ENCODE data around the gene PRR16. TPM values are rescaled to one million over a fixed set of nuclear protein-coding genes. Genes with fewer than 3 reads are reported as not detected.

Gene PRR16
- total and polyA plus RNA-seq, 2 experiments from 2014 or later: 1.0 to 1.7 TPM

DNA sequence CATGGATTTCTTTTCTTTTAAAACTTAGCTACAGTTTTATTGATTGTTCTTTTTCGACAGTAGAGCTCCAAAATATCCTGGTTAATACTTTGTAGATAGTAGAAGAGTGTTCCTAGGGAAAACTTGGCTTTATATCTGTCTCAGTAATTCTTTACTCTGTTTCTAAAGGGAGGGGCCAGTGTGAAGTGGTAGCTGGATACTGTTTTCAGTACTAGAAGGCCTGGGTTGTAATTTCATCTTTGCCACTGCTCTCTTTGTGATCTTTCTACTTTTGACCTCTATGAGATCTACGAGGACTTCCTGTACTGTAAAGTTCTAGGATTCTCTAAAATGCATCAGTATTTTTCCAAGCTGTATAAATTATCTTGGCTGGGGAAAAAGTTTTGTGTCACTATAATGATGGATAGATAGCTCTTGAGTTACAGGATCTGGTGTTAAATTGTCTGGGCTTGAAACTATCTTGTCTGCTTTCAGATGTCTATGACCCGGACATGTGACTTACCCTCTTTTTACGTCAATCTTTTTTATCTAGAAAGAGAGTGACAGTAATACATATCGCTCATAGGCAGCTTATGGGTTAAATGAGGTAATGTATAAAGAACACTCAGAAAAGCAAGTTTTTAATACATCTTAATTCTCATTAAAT lies 53.6 kb downstream of the PRR16 start:
- H3K9me3 Mint-ChIP-seq: no peaks in the 10 kb centered on the region
- H3K36me3 Mint-ChIP-seq (ENCODE audit: low read depth): no peaks in the 10 kb centered on the region
- H3K36me3 ChIP-seq (ENCODE audit: insufficient read depth): no peaks in the 10 kb centered on the region
- H2AFZ ChIP-seq: no peak overlapping the region
- no peaks in the 10 kb centered on the region for H3F3A ChIP-seq (replicated peaks; ENCODE audit: low read depth)
- H3K4me3 ChIP-seq: no peak overlapping the region
- H3K4me2 ChIP-seq: no peak overlapping the region
- H3K27ac Mint-ChIP-seq: no peak overlapping the region
- peaks cover 9% of the 10 kb centered on the region for H3K4me1 ChIP-seq (ENCODE audit: insufficient read depth)
- TF ChIP-seq STAT1 (IDR thresholded peaks at IDR 0.05; ENCODE audit: unreplicated experiment): no peak
- no peak for TF ChIP-seq ZNF331 (CRISPR knock-in tag; IDR thresholded peaks at IDR 0.05; ENCODE audit: low read depth)
- TF ChIP-seq EZH2phosphoT487 (IDR thresholded peaks at IDR 0.05; ENCODE audit: unreplicated experiment): no peak
- TF ChIP-seq, protein P1, sequence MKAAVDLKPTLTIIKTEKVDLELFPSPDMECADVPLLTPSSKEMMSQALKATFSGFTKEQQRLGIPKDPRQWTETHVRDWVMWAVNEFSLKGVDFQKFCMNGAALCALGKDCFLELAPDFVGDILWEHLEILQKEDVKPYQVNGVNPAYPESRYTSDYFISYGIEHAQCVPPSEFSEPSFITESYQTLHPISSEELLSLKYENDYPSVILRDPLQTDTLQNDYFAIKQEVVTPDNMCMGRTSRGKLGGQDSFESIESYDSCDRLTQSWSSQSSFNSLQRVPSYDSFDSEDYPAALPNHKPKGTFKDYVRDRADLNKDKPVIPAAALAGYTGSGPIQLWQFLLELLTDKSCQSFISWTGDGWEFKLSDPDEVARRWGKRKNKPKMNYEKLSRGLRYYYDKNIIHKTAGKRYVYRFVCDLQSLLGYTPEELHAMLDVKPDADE (IDR thresholded peaks at IDR 0.05): no peak
- no peak for TF ChIP-seq CREB1 (CRISPR knock-in tag; IDR thresholded peaks at IDR 0.05; ENCODE audit: low read depth)
- no peak for TF ChIP-seq JUNB (IDR thresholded peaks at IDR 0.05; ENCODE audit: unreplicated experiment)
- TF ChIP-seq EZH2 (IDR thresholded peaks at IDR 0.05; ENCODE audit: low read depth, unreplicated experiment): no peak
- TF ChIP-seq NANOG (IDR thresholded peaks at IDR 0.05; ENCODE audit: borderline replicate concordance): no peak
- TF ChIP-seq REST (IDR thresholded peaks at IDR 0.05; ENCODE audit: unreplicated experiment): no peak
- TF ChIP-seq POLR2AphosphoS5 (IDR thresholded peaks at IDR 0.05; ENCODE audit: low read depth): no peak
- no peak for TF ChIP-seq ZNF114 (CRISPR knock-in tag; IDR thresholded peaks at IDR 0.05)
- TF ChIP-seq CTCF (conservative IDR thresholded peaks at IDR 0.05; ENCODE audit: low read depth in 2 of 2): no peak
- no peak for TF ChIP-seq ZNF462 (CRISPR knock-in tag; IDR thresholded peaks at IDR 0.05)
- no peaks in the 10 kb centered on the region for H3K79me2 ChIP-seq (replicated peaks; ENCODE audit: insufficient read depth)
- ATAC-seq (no peak), DNase-seq (ENCODE audit: low spot score) (no peak)
- H4K20me1 ChIP-seq (replicated peaks; ENCODE audit: insufficient read depth): no peaks in the 10 kb centered on the region
- H3K27me3 Mint-ChIP-seq (ENCODE audit: insufficient read depth, low read depth, poor library complexity): peaks cover 4% of the 10 kb centered on the region
- no peak overlapping the region for H3K27ac ChIP-seq (ENCODE audit: low read depth)
- H3K4me3 Mint-ChIP-seq: no peak overlapping the region
- peaks cover 18% of the 10 kb centered on the region for H3K4me1 Mint-ChIP-seq
- H3K27me3 ChIP-seq (ENCODE audit: insufficient read depth): no peaks in the 10 kb centered on the region
- peaks cover 3% of the 10 kb centered on the region; the same call in 1 of the 2 replicates for H3K9me2 ChIP-seq (ENCODE audit: insufficient read depth)

Data from GM23338 (cell line).